NCI-H524 (cell line): Measurements from ENCODE around the gene FAR1.
"Not testable (repeated sequence)": the region's sequence is repeated elsewhere in the genome, so short reads cannot be mapped to it uniquely, and the experiment has no call there.

ENCODE experiments used
- DNase-seq, 2 experiments: peaks; one replicate each; lab custom pipeline; 2025; lab: John Stamatoyannopoulos, UW

The FAR1 gene

GRCh38 chr11:13668102-13668956 lies at the start of gene FAR1:
FAR1 (plus strand) TSS chr11:13668668; CDS start chr11:13694766, 26,098 bp downstream.
- DNase-seq, result peak; percentile 97 to 98

GRCh38 chr11:13620063-13620462 lies 48.4 kb upstream of the FAR1 start:
- DNase-seq, result no peak

- not testable (repeated sequence) for DNase-seq
Measured at GRCh38 chr11:13626818-13627217, 41.6 kb upstream of the FAR1 start.

- not testable (repeated sequence) for DNase-seq
Measured at GRCh38 chr11:13628634-13629033, 39.8 kb upstream of the FAR1 start.

- DNase-seq, result no peak
Measured at GRCh38 chr11:13629779-13630178, 38.7 kb upstream of the FAR1 start.

GRCh38 chr11:13635290-13635689 lies 33.2 kb upstream of the FAR1 start:
- no peak for DNase-seq

GRCh38 chr11:13635804-13636203 lies 32.7 kb upstream of the FAR1 start:
- no peak for DNase-seq

- no peak for DNase-seq
Measured at GRCh38 chr11:13637125-13638069, 31.1 kb upstream of the FAR1 start.

GRCh38 chr11:13638422-13638821 lies 30.0 kb upstream of the FAR1 start:
- no peak for DNase-seq

GRCh38 chr11:13644997-13645687 lies 23.3 kb upstream of the FAR1 start:
- no peak for DNase-seq

GRCh38 chr11:13647391-13647790 lies 21.1 kb upstream of the FAR1 start:
- no peak for DNase-seq

- no peak for DNase-seq
Measured at GRCh38 chr11:13649619-13650018, 18.8 kb upstream of the FAR1 start.

- DNase-seq, result not testable (repeated sequence)
Measured at GRCh38 chr11:13651515-13651914, 17.0 kb upstream of the FAR1 start.

- DNase-seq, result peak; percentile 42 to 88
Measured at GRCh38 chr11:13661074-13661623, 7.3 kb upstream of the FAR1 start.

- DNase-seq, result no peak
Measured at GRCh38 chr11:13663631-13664071, 4.8 kb upstream of the FAR1 start.

GRCh38 chr11:13664351-13664750 lies 4.1 kb upstream of the FAR1 start:
- no peak for DNase-seq

- no peak for DNase-seq
Measured at GRCh38 chr11:13666708-13667107, 1.8 kb upstream of the FAR1 start.

GRCh38 chr11:13667245-13667644 lies 1.2 kb upstream of the FAR1 start:
- DNase-seq, result peak in 1 of 2 experiments; percentile 16

- peak in 1 of 2 experiments; percentile 50 for DNase-seq
Measured at GRCh38 chr11:13667795-13668101, 720 bp upstream of the FAR1 start.

GRCh38 chr11:13668957-13669521 lies 571 bp downstream of the FAR1 start:
- peak; percentile 16 to 30 for DNase-seq
